HUDEP-2 (cell line): ENCODE measurements around the gene SLIT1.
A peak's percentile ranks its signal among the peaks of the same experiment; 100 is the strongest.

Experiments
- DNase-seq, 76 experiments: peaks; one replicate each; lab custom pipeline; 2025; ENCODE audit not compliant: unreplicated experiment in 76 of 76; lab: John Stamatoyannopoulos, UW

SLIT1 gene

DNA sequence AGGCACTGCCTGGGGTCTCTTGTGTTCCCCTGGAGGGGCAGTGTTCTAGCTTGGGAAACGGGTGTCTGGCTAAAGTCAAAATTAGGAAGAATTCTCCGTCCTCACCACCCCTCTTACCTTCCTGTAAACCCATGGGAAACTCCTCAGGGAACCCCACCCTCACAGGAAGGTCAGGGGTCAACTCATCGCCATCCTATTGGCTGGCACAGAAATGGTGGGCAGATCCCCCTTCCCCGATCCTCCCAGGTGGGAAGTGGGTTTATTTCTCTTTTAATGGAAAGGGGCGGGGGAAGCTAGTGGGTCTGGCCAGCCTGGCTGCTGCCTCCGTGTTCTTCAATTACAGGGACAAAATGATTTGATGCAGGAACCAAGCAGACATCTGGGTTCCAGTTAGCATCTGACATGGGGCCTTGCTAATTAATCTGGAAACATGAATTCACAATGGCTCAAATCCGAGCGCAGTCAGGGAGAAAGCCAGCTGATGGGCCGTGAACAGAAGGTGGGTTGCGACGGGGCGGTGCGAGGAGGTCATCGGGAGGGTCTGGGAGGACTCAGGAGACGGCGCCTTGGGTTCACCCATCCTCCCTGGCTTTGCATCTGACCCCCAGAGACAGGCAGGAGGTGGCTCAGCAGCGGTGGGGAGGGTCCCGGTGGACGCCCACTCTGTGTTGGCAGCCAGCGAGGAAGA is 66.6 kb downstream of the SLIT1 start:
- DNase-seq: no peak

- DNase-seq: peak in 6 of 76 experiments; percentile 1 to 19 (median 5)
Measured at GRCh38 chr10:97117372-97117771, 68.4 kb downstream of the SLIT1 start.

DNA sequence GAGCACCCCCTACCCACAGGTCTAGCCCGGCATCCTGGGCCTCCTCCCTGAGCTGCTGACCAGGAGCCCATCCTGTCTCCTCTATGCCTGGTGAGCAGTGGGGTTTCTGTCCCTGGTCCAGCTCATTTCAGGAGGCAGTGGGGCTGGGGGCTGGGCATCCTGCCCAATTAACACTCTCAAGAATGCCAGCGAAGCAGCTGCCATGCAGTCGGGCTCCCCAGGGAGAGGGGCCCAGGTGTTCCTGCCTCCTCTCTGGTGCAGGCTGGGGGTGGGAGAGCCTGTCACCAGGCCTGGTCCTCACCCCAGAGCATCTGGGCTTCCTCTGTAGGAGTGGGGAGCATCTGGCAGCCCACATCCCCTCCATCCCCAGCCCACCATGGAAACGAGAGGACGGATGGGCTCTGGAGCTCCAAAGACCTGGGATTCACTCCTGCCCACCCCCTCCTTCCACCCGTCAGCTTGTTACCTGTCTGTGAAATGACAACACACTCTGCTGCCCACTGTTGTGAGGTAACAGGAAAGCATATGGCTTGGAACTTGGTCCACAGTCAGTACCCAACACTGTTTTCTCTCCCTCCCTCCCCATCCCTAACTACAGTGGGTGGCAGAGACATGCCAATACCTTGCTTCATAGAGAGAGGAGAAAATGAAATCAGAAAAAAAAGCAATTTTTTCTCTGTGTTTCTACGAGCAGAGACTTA is 69.1 kb downstream of the SLIT1 start:
- no peak for DNase-seq

DNA sequence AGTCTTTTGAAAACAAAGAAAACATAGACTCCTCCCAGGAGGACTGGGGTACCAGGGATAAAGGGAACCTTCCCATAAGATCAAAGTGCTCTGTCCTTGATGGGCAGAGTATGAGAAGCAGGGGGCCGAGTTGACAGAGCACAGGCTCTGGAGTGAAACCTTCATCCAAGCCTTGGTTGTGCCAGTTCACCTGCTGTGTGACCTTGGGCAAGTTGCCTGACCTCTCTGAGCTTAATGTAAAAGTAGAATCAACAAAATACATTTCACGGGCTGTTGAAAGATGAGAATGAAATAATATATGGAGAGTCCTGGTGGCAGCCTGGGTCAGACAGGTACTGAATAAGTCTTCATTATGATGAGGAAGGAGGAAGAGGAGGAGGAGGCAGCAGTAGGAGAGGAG is 69.9 kb downstream of the SLIT1 start:
- no peak for DNase-seq

- no peak for DNase-seq
Measured at GRCh38 chr10:97111615-97112014, 74.1 kb downstream of the SLIT1 start.

DNA sequence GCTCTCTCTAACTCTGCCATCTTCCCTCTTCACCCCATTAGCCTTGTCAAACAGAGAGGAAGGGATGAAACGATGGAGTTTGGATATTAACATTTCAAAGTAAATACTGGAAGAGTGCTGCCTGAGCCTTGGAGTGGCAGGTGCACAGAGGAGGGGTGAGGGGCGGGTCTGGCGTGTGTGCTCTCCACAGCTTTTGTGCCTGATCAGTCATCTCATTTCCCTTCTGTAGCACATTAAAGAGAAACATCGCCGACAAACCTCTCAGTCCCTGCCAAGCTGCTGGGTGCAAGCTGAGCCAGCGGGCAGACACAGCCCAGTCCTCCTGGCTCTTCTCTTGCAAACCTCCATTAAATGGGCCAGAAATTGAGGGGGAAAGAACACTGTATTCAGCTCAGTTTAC is 76.2 kb downstream of the SLIT1 start:
- DNase-seq: no peak

DNA sequence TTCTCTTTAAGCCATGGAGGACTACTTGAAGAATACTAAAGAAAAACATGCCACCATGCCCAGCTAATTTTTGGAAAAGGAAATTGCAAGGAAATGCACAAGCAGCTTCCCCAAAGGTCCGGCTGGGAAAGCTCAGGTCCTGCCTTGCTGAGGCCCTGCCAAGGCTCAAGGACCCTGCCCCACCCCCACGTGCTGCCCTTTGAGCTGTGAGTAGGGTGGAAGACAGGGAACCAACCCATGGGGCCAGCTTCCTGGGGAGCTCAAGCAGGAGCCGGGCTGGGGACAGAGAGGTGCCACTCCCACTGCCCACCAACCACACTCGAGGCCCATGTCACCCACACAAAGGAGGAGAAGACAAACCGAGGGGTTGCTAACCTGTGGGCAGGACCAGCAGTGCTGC is 78.2 kb downstream of the SLIT1 start:
- no peak for DNase-seq

DNA sequence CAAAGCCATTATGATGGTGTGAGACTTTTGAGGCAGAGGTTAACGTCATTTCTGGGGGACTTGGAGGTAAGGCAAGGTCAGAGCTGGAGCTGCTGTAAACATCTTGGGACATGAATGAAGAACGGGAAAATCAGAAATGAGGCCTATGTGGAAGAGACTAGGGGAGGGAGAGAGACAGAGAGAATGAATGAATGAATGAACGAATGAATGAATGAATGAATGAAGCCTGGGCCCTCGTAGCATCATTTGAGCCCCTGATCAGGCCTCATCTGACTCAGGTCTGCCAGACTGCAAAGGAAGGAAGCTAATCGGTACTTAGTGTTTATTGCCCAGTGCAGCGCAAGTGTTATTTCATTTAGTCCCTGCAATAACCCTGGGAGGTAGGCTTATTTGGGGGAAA is 79.6 kb downstream of the SLIT1 start:
- no peak for DNase-seq

DNA sequence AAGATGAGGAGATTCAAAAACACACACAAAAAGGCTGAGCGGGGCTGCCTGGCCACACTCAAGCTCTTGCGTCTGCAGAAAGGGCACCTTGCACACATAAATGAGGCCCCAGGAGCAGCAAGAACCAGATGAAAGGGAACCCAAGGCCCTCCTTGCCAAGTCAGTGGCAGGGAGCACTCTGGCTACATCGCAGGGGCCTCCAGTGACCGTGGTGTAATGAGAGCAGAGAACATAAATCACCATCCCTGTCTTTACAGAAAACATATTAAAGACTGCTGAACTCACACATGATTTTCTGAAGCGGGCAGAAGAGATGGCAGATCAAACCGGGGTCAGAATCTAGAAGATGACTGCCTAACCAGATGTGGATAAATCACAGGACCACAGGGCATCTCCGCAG is 80.5 kb downstream of the SLIT1 start:
- DNase-seq: no peak

- no peak for DNase-seq
Measured at GRCh38 chr10:97103316-97104080, 82.3 kb downstream of the SLIT1 start.

DNA sequence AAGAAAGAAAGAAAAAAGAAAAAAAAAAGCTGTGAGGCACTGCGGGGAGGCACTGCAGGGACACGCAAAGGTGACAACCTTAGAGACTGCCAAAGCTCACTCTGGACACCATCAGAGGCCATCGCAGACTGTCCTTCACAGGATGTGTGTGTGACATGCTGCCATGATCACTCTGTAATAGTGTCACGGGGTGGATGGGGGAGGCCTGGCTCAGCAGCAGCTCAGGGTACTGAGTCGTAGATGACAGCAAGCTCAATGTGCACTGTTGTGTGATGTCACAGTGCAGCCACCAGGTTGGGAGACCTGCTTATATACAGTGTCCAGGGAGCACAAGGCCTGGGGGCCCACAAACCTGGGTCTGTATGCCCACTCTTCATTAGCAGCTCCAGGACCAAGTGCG is 83.3 kb downstream of the SLIT1 start:
- no peak for DNase-seq

- no peak for DNase-seq
Measured at GRCh38 chr10:97101166-97101940, 84.4 kb downstream of the SLIT1 start.

DNA sequence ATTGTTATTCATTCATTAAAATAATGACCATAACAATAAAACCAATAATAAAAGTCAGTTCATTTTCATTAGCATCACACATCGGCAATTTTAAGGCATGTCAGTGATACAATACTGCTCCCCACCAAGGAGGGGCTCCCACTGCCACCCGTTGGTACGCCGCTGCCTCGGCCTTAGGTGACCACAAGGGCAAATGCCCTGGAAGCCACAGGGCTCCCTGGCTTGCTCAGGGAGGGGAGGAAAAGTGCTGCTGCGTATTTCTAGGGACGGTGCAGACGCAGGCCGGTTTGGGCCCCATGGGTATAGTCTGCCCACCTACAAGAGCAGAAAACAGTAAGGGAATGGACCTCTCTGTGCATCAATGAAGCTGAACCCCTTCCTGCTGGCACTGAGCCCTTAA is 85.1 kb downstream of the SLIT1 start:
- DNase-seq: no peak

GRCh38 chr10:97099868-97100267 is 85.9 kb downstream of the SLIT1 start:
- no peak for DNase-seq

DNA sequence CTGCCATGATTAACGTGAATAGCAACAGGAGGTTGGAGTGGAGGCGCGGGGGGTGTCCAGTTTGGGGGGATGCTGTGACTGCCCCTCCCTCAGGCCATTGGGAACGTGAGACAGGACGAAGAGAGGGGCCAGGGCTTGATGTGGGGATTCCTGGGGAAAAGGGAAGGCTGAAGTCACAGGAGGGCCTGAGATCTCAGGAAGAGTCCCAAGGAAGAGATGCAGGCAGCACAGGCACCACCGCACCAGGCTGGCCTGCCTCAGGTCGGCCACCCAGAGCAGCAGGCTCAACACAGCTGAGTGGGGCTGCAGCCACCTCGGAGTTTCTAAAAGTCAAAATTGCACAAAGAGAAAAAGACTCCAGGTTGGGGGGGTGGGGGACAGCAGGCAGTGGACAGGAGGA is 86.7 kb downstream of the SLIT1 start:
- DNase-seq: no peak

GRCh38 chr10:97097084-97097433 is 88.7 kb downstream of the SLIT1 start:
- no peak for DNase-seq

DNA sequence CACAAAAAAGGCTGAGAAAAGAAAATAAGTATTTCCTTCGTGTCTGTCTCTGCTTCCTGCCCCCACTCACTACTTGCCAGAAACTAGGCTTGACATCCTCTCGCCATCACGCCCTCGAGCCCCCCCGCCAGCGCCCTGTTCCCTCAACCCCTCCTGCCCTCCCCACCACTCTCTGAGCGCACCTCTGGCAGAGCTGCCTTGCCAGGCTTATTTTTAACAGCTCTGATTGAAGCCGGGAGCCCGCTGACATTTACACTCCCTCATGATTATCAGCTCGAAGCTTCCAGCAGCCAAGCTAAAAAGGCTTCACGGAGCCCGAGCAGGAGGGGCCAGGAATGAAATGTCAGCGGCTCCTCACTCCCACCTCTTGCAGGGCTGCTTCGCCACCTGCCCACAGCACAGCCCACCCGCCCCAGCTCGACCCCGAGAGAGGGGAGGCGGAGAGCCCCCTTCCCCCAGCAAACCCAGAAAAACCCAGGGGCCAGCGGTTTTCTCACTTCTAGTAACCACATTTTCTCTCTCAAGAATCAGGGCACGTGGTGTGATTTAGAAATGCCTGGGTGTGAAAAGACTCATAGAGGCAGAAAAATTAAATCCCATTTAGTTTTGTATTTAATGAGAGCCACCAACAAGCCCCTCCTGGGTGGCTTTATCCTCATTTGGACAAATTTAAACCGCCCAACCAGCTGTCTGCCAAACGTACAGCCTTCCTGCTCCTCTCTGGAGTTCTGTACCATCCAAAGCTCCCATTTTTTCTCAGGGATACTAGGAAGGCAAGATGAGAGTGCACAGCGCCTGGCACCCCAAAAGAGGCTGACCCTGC is 89.3 kb downstream of the SLIT1 start:
- no peak for DNase-seq

- no peak for DNase-seq
Measured at GRCh38 chr10:97095701-97096260, 90.0 kb downstream of the SLIT1 start.

GRCh38 chr10:97090644-97091043 is 95.1 kb downstream of the SLIT1 start:
- no peak for DNase-seq

DNA sequence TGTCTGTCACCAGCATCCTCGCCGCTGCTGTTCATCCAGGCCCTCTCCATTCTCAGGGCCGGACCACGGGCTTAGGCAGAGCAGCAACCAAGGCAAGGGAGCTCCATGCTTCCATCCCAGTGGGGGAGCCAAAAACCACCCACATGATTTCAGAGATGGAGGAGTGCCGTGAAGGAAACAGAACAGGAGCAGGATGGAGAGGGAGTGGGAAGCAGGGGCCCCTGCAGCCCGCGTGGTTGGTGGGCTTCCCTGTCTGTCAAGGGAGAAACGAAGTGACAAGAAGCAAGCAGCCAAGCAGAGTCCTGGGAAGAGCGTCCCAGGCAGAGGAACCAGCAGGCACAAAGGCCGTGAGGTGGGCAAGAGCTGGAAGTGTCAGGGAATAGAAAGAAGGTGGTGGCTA is 95.7 kb downstream of the SLIT1 start:
- DNase-seq: no peak
